22Rv1 (cell line): Measurements from ENCODE around the gene ZNF385B.

Experiments used
- CTCF ChIP-seq: fragments of 450-650 bp; IDR thresholded peaks from 2 replicates; pipeline ENCODE4 v1.5.1; 2017; ENCODE audit warnings: mild to moderate bottlenecking
- ZFX ChIP-seq: fragments of 450-650 bp; IDR thresholded peaks from 2 replicates; pipeline ENCODE4 v1.6.1; 2017; ENCODE audit warnings: antibody characterized with exemption, borderline replicate concordance

- TF ChIP-seq CTCF (no peak), ZFX (no peak)
Measured at GRCh38 chr2:179793902-179794301, 67.5 kb downstream of the ZNF385B start.
